Bronchial epithelial cell (primary cell): Measurements from ENCODE around the gene MEIS1. TPM values are rescaled to one million over a fixed set of nuclear protein-coding genes. Genes with fewer than 3 reads are reported as not detected.
"Not testable (repeated sequence)": the region's sequence is repeated elsewhere in the genome, so short reads cannot be mapped to it uniquely, and the experiment has no call there.

ENCODE experiments used
- DNase-seq: peaks from one replicate; pipeline ENCODE4 v3.0.0-alpha.2; 2010; ENCODE audit warnings: low read depth
- FAIRE-seq: peaks from 2 replicates; lab custom pipeline; 2011; peaks lifted over from hg19 to GRCh38; lab: Jason Lieb, UNC
- H3K27me3 ChIP-seq: 2 replicates; pipeline ENCODE4 v1.5.1; 2011; ENCODE audit warnings: low read length; ENCODE audit not compliant: control insufficient read depth, insufficient read depth
- H3K36me3 ChIP-seq: 2 replicates; pipeline ENCODE4 v1.5.1; 2011; ENCODE audit warnings: low read length; ENCODE audit not compliant: control insufficient read depth, insufficient read depth
- H3K4me3 ChIP-seq: 2 replicates; pipeline ENCODE4 v1.5.1; 2011; ENCODE audit warnings: mild to moderate bottlenecking, low read depth, low read length, control low read depth
- CTCF ChIP-seq: IDR thresholded peaks from 2 replicates; pipeline ENCODE4 v1.5.1; 2011; ENCODE audit warnings: mild to moderate bottlenecking, moderate library complexity, low read length, control low read depth, inconsistent platforms; ENCODE audit not compliant: insufficient read depth, severe bottlenecking
- total RNA-seq: library from RNA; depleted of rRNA; stranded (reverse); fragments of >200 nt; gene quantifications from 2 replicates; pipeline ENCODE4 v1.2.1, GENCODE V29; 2014

The MEIS1 gene
- total RNA-seq, 1 donor from 2014 or later = 28.4 TPM

- no peak for FAIRE-seq
- DNase-seq = no peak
- Histone ChIP-seq H3K4me3 (no peak overlapping the region), H3K27me3 (no peaks in the 10 kb centered on the region), H3K36me3 (peaks cover 3% of the 10 kb centered on the region)
- no peak for TF ChIP-seq CTCF
Measured at GRCh38 chr2:66472225-66472843, 37.4 kb downstream of the MEIS1 start.

- H3K27me3 ChIP-seq = no peaks in the 10 kb centered on the region
- H3K36me3 ChIP-seq = peaks cover 3% of the 10 kb centered on the region
- TF ChIP-seq CTCF = no peak
- no peak for FAIRE-seq
- DNase-seq = no peak
- no peak overlapping the region for H3K4me3 ChIP-seq
Measured at GRCh38 chr2:66477135-66477842, 42.4 kb downstream of the MEIS1 start.

- TF ChIP-seq CTCF = no peak
- H3K27me3 ChIP-seq = no peaks in the 10 kb centered on the region
- DNase-seq (no peak), FAIRE-seq (no peak)
- H3K36me3 ChIP-seq = peaks cover 3% of the 10 kb centered on the region
- no peak overlapping the region for H3K4me3 ChIP-seq
Measured at GRCh38 chr2:66478299-66478698, 43.4 kb downstream of the MEIS1 start.

- FAIRE-seq = no peak
- no peak overlapping the region for H3K4me3 ChIP-seq
- H3K27me3 ChIP-seq = no peaks in the 10 kb centered on the region
- peaks cover 3% of the 10 kb centered on the region for H3K36me3 ChIP-seq
- no peak for DNase-seq
- no peak for TF ChIP-seq CTCF
Measured at GRCh38 chr2:66478731-66479316, 43.9 kb downstream of the MEIS1 start.

GRCh38 chr2:66481100-66481549 lies 46.2 kb downstream of the MEIS1 start:
- H3K27me3 ChIP-seq = no peaks in the 10 kb centered on the region
- DNase-seq = peak; percentile 48
- no peaks in the 10 kb centered on the region for H3K36me3 ChIP-seq
- no peak overlapping the region for H3K4me3 ChIP-seq
- FAIRE-seq = no peak
- TF ChIP-seq CTCF = no peak

- FAIRE-seq, DNase-seq, H3K4me3 ChIP-seq, H3K36me3 ChIP-seq, H3K27me3 ChIP-seq: not testable (repeated sequence)
Measured at GRCh38 chr2:66485252-66485651, 50.3 kb downstream of the MEIS1 start.
